ENCODE data around the gene SNRNP40.

GRCh38 chr1:31224068-31224467 lies 72.5 kb downstream of the SNRNP40 start:
- TF ChIP-seq, protein P1, sequence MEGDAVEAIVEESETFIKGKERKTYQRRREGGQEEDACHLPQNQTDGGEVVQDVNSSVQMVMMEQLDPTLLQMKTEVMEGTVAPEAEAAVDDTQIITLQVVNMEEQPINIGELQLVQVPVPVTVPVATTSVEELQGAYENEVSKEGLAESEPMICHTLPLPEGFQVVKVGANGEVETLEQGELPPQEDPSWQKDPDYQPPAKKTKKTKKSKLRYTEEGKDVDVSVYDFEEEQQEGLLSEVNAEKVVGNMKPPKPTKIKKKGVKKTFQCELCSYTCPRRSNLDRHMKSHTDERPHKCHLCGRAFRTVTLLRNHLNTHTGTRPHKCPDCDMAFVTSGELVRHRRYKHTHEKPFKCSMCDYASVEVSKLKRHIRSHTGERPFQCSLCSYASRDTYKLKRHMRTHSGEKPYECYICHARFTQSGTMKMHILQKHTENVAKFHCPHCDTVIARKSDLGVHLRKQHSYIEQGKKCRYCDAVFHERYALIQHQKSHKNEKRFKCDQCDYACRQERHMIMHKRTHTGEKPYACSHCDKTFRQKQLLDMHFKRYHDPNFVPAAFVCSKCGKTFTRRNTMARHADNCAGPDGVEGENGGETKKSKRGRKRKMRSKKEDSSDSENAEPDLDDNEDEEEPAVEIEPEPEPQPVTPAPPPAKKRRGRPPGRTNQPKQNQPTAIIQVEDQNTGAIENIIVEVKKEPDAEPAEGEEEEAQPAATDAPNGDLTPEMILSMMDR (IDR thresholded peaks at IDR 0.05), result no peak
- no peak for TF ChIP-seq POLR2A (IDR thresholded peaks at IDR 0.05)
